ENCODE measurements around the gene RAB15.

The RAB15 gene

GRCh38 chr14:64954491-64955240 lies 17.5 kb downstream of the RAB15 start:
- DNase-seq (ENCODE audit: low read depth): no peak

- DNase-seq (ENCODE audit: low read depth): no peak
Observed at GRCh38 chr14:64953661-64954060, 18.5 kb downstream of the RAB15 start.

- no peak for DNase-seq (ENCODE audit: low read depth)
Observed at GRCh38 chr14:64953310-64953654, 18.9 kb downstream of the RAB15 start.

GRCh38 chr14:64952598-64953309 lies 19.4 kb downstream of the RAB15 start:
- DNase-seq (ENCODE audit: low read depth): no peak

GRCh38 chr14:64951724-64952123 lies 20.4 kb downstream of the RAB15 start:
- DNase-seq (ENCODE audit: low read depth): no peak

GRCh38 chr14:64951291-64951690 lies 20.8 kb downstream of the RAB15 start:
- no peak for DNase-seq (ENCODE audit: low read depth)

GRCh38 chr14:64950889-64951288 lies 21.2 kb downstream of the RAB15 start:
- DNase-seq (ENCODE audit: low read depth): no peak

GRCh38 chr14:64948612-64949210 lies 23.4 kb downstream of the RAB15 start:
- no peak for DNase-seq (ENCODE audit: low read depth)

- DNase-seq (ENCODE audit: low read depth): no peak
Observed at GRCh38 chr14:64947710-64948611, 24.2 kb downstream of the RAB15 start.

GRCh38 chr14:64946310-64947045 lies 25.7 kb downstream of the RAB15 start:
- DNase-seq (ENCODE audit: low read depth): no peak

GRCh38 chr14:64945431-64946178 lies 26.5 kb downstream of the RAB15 start:
- DNase-seq (ENCODE audit: low read depth): no peak

GRCh38 chr14:64944861-64945260 lies 27.3 kb downstream of the RAB15 start:
- DNase-seq (ENCODE audit: low read depth): no peak

- DNase-seq (ENCODE audit: low read depth): no peak
Observed at GRCh38 chr14:64944041-64944440, 28.1 kb downstream of the RAB15 start.

- DNase-seq (ENCODE audit: low read depth): no peak
Observed at GRCh38 chr14:64943556-64943955, 28.6 kb downstream of the RAB15 start.

GRCh38 chr14:64942531-64943111 lies 29.5 kb downstream of the RAB15 start, which contains the start of gene GPX2:
Gene GPX2, minus strand, starts transcription at chr14:64942745. Its CDS starts 19 bp downstream, at chr14:64942726.
- no peak for DNase-seq (ENCODE audit: low read depth)

- DNase-seq (ENCODE audit: low read depth): no peak
Observed at GRCh38 chr14:64940336-64940910, 31.7 kb downstream of the RAB15 start.

GRCh38 chr14:64939817-64940190 lies 32.3 kb downstream of the RAB15 start:
- no peak for DNase-seq (ENCODE audit: low read depth)

- no peak for DNase-seq (ENCODE audit: low read depth)
Observed at GRCh38 chr14:64938972-64939816, 32.9 kb downstream of the RAB15 start.

- DNase-seq (ENCODE audit: low read depth): no peak
Observed at GRCh38 chr14:64937821-64938193, 34.3 kb downstream of the RAB15 start.

Data from T follicular helper cell (primary cell).